SK-N-SH (cell line): ENCODE measurements around the gene VPS35L. TPM values are rescaled to one million over a fixed set of nuclear protein-coding genes. Genes with fewer than 3 reads are reported as not detected.

Experiments
- CTCF ChIA-PET: fragments of 300-600, 350-600 bp; formaldehyde crosslinking; extraction: SDS; loops from one replicate; lab custom pipeline; 2021; lab: Yijun Ruan, JAX
- POLR2A ChIA-PET: fragments of 350-600 bp; sonication (Branson Sonifier 250); formaldehyde crosslinking; extraction: SDS; loops from one replicate; lab custom pipeline; 2020; ENCODE audit warnings: antibody characterized with exemption, inconsistent platforms; lab: Yijun Ruan, JAX
- DNase-seq: peaks from one replicate; pipeline ENCODE4 v3.0.0; 2012
- H2AFZ ChIP-seq: fragments of 200-600 bp; sonication (generic); 2 replicates; pipeline ENCODE4 v1.8.1; 2016; ENCODE audit warnings: antibody characterized with exemption, mild to moderate bottlenecking, low read depth
- H3F3A ChIP-seq: fragments of 200-600 bp; sonication (generic); replicated peaks from 2 replicates; pipeline ENCODE3; 2016; ENCODE audit warnings: antibody characterized with exemption, mild to moderate bottlenecking; ENCODE audit not compliant: insufficient read depth
- H3K27ac ChIP-seq, 2 experiments: fragments of 200-500 bp in 1 of 2; fragments of 200-600 bp in 1 of 2; sonication (Bioruptor generic) in 1 of 2; sonication (generic), shearing (Covaris generic) in 1 of 2; 2 replicates each; pipeline versions ENCODE4 v1.5.1 to v1.6.1; 2014 to 2016; ENCODE audit warnings: low read depth in 2 of 2, inconsistent platforms in 1 of 2, low read length in 1 of 2, mild to moderate bottlenecking in 1 of 2, mixed read lengths in 1 of 2
- H3K27me3 ChIP-seq: fragments of 200-600 bp; sonication (generic), shearing (Covaris generic); 2 replicates; pipeline ENCODE4 v1.6.1; 2016; ENCODE audit warnings: mixed run types; ENCODE audit not compliant: insufficient read depth
- H3K36me3 ChIP-seq, 2 experiments: fragments of 200-500 bp in 1 of 2; fragments of 200-600 bp in 1 of 2; sonication (Bioruptor generic) in 1 of 2; sonication (generic) in 1 of 2; replicated peaks in 1 of 2; 2 replicates each; pipeline versions ENCODE3 to v1.5.1; 2014 to 2016; ENCODE audit warnings: low read length in 1 of 2, mild to moderate bottlenecking in 1 of 2; ENCODE audit not compliant: insufficient read depth in 2 of 2, control insufficient read depth in 1 of 2
- H3K4me1 ChIP-seq, 2 experiments: fragments of 200-500 bp in 1 of 2; fragments of 200-600 bp in 1 of 2; sonication (Bioruptor generic) in 1 of 2; sonication (generic), shearing (Covaris generic) in 1 of 2; 2 replicates each; pipeline versions ENCODE4 v1.5.1 to v1.6.1; 2014 to 2016; ENCODE audit warnings: low read depth in 1 of 2, low read length in 1 of 2, mixed run types in 1 of 2; ENCODE audit not compliant: insufficient read depth in 2 of 2, control insufficient read depth in 1 of 2
- H3K4me2 ChIP-seq: fragments of 200-600 bp; sonication (generic), shearing (Covaris generic); 2 replicates; pipeline ENCODE4 v1.6.1; 2017; ENCODE audit warnings: mixed run types
- H3K4me3 ChIP-seq, 2 experiments: fragments of 200-500 bp in 1 of 2; fragments of 200-600 bp in 1 of 2; sonication (Bioruptor generic) in 1 of 2; sonication (generic), shearing (Covaris generic) in 1 of 2; 2 replicates each; pipeline versions ENCODE4 v1.5.1 to v1.8.1; 2014 to 2016; ENCODE audit warnings: low read depth in 2 of 2, inconsistent platforms in 1 of 2, low read length in 1 of 2, mild to moderate bottlenecking in 1 of 2, mixed read lengths in 1 of 2, moderate library complexity in 1 of 2
- H3K79me2 ChIP-seq: fragments of 200-600 bp; sonication (generic); 2 replicates; pipeline ENCODE4 v1.8.1; 2017; ENCODE audit warnings: mild to moderate bottlenecking; ENCODE audit not compliant: insufficient read depth
- H3K9ac ChIP-seq: fragments of 200-600 bp; sonication (generic); 2 replicates; pipeline ENCODE4 v1.6.1; 2017; ENCODE audit warnings: mixed run types
- H3K9me2 ChIP-seq: fragments of 200-600 bp; sonication (generic); 2 replicates; pipeline ENCODE4 v1.6.1; 2017; ENCODE audit warnings: mixed run types
- H3K9me3 ChIP-seq: fragments of 200-600 bp; sonication (generic); 2 replicates; pipeline ENCODE4 v1.6.1; 2017; ENCODE audit warnings: mixed run types, mild to moderate bottlenecking, moderate library complexity
- H4K20me1 ChIP-seq: fragments of 200-600 bp; sonication (generic); 2 replicates; pipeline ENCODE4 v1.6.1; 2017; ENCODE audit warnings: mild to moderate bottlenecking, mixed run types; ENCODE audit not compliant: insufficient read depth
- EP300 ChIP-seq, 2 experiments: IDR thresholded peaks; 2 replicates each; pipeline versions ENCODE4 v1.4.0 to v1.6.1; 2012; ENCODE audit warnings: borderline replicate concordance in 1 of 2, low read depth in 1 of 2, low read length in 1 of 2
- FOXJ3 ChIP-seq: sonication (generic); formaldehyde crosslinking; IDR thresholded peaks from 2 replicates; pipeline ENCODE4 v1.5.1; 2020; ENCODE audit warnings: mild to moderate bottlenecking, missing genetic modification reagents
- FOXM1 ChIP-seq: IDR thresholded peaks from 2 replicates; pipeline ENCODE4 v1.4.0; 2012; ENCODE audit warnings: low read depth, mild to moderate bottlenecking
- GABPA ChIP-seq: IDR thresholded peaks from 2 replicates; pipeline ENCODE4 v1.4.0; 2012; ENCODE audit warnings: low read depth, mild to moderate bottlenecking
- MXI1 ChIP-seq: IDR thresholded peaks from 2 replicates; pipeline ENCODE4 v1.6.1; 2012; ENCODE audit warnings: mild to moderate bottlenecking, low read depth, low read length, improper control_type of control experiment
- RAD21 ChIP-seq: IDR thresholded peaks from 2 replicates; pipeline ENCODE4 v1.6.1; 2012; ENCODE audit warnings: mild to moderate bottlenecking, low read length
- RCOR1 ChIP-seq: fragments of 150-350 bp; IDR thresholded peaks from 2 replicates; pipeline ENCODE4 v1.6.1; 2017; ENCODE audit warnings: antibody characterized with exemption, low read length
- RXRA ChIP-seq: IDR thresholded peaks from 2 replicates; pipeline ENCODE4 v1.4.0; 2012; ENCODE audit warnings: low read depth, mild to moderate bottlenecking, borderline replicate concordance
- SIN3A ChIP-seq: IDR thresholded peaks from 2 replicates; pipeline ENCODE4 v1.6.1; 2012; ENCODE audit warnings: low read depth, mild to moderate bottlenecking, low read length, moderate library complexity, borderline replicate concordance
- SMC3 ChIP-seq: IDR thresholded peaks from 2 replicates; pipeline ENCODE4 v1.6.1; 2012; ENCODE audit warnings: low read depth, low read length, improper control_type of control experiment
- TAF1 ChIP-seq: IDR thresholded peaks from 2 replicates; pipeline ENCODE4 v1.6.1; 2012; ENCODE audit warnings: low read depth, mild to moderate bottlenecking, low read length, moderate library complexity, borderline replicate concordance
- TCF12 ChIP-seq: IDR thresholded peaks from 2 replicates; pipeline ENCODE4 v1.4.0; 2012
- TEAD4 ChIP-seq: IDR thresholded peaks from 2 replicates; pipeline ENCODE4 v1.4.0; 2012; ENCODE audit warnings: mild to moderate bottlenecking, borderline replicate concordance; ENCODE audit not compliant: insufficient read depth
- WGBS: methylation state at CpG from one replicate; pipeline ENCODE4 v1.1.6; 2017; ENCODE audit warnings: low lambda C conversion rate; 5-methylcytosine and 5-hydroxymethylcytosine counted together
- polyA plus RNA-seq, 3 experiments: library from polyadenylated mRNA; depleted of rRNA; stranded (reverse); fragments of >200 nt; gene quantifications; 2 replicates each; pipeline ENCODE4 v1.2.3, GENCODE V29; 2012
- TF ChIP-seq, protein P1 (sequence below): IDR thresholded peaks from 2 replicates; pipeline ENCODE4 v1.4.0; 2012; ENCODE audit warnings: low read depth, borderline replicate concordance
- TF ChIP-seq, protein P2 (sequence below): fragments of 150-350 bp; IDR thresholded peaks from 2 replicates; pipeline ENCODE4 v1.6.1; 2017; ENCODE audit warnings: antibody characterized with exemption, low read length, low read depth, borderline replicate concordance
- TF ChIP-seq, protein P3 (sequence below): IDR thresholded peaks from 2 replicates; pipeline ENCODE4 v1.6.1; 2012; ENCODE audit warnings: mild to moderate bottlenecking, low read depth, low read length, moderate library complexity
- TF ChIP-seq, protein P4 (sequence below): IDR thresholded peaks from 2 replicates; pipeline ENCODE4 v1.4.0; 2012; ENCODE audit warnings: low read depth, borderline replicate concordance
- TF ChIP-seq, protein P5 (sequence below): IDR thresholded peaks from 2 replicates; pipeline ENCODE4 v1.4.0; 2012; ENCODE audit warnings: low read depth

The VPS35L gene
- polyA plus RNA-seq, 1 of the 3 experiments (the other 2 are of a cell fraction): 35.3 TPM

DNA sequence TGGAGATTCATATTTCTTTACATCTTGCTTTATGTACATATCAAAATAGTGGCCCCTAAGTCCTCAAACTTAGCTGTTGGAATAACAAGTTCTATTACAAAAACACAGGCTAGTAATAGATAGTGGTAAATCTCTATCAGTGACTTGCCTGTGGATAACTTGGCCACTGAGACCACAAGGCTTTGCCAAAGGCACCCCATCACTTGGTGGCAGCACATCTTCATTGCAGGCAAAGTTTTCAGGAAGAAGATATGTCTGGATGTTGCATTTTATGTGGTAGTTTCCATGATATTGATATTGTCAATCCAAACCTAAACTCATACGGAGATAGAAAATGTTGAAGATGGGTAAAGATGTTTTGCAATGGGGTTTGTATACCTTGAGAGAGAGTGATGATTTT, 104.1 kb downstream of the VPS35L start:
- Histone ChIP-seq H3K36me3 (peaks cover 18 to 19% of the 10 kb centered on the region in 2 experiments), H2AFZ (no peak overlapping the region), H3F3A (no peaks in the 10 kb centered on the region), H3K79me2 (no peaks in the 10 kb centered on the region), H3K4me2 (no peak overlapping the region), H3K9me2 (no peaks in the 10 kb centered on the region), H3K4me1 (peaks cover 0 to 4% of the 10 kb centered on the region in 2 experiments; a peak in 1 of 4 replicates), H3K27me3 (no peaks in the 10 kb centered on the region), H3K4me3 (no peak overlapping the region), H3K9ac (no peak overlapping the region), H3K27ac (no peak overlapping the region), H3K9me3 (no peaks in the 10 kb centered on the region), H4K20me1 (no peaks in the 10 kb centered on the region)
- ChIA-PET POLR2A (interaction anchor here (0.5 kb wide), 1 partner anchor 60 kb away, joined by 3 read pairs; no protein-coding TSS in a partner anchor), CTCF (interaction anchor here (1.2 kb wide), 2 partner anchors 17 to 98 kb away, joined by 3 to 4 read pairs; no protein-coding TSS in a partner anchor)
- no peak for DNase-seq
- TF ChIP-seq RCOR1 (no peak), FOXM1 (no peak), TCF12 (no peak), SIN3A (no peak), RAD21 (no peak), SMC3 (no peak), FOXJ3 (no peak), TAF1 (no peak), EP300 (IDR thresholded peaks at IDR 0.05; ENCODE audit: borderline replicate concordance in 1 of 2, low read depth in 1 of 2, low read length in 1 of 2) (no peak)
- TF ChIP-seq, protein P1, sequence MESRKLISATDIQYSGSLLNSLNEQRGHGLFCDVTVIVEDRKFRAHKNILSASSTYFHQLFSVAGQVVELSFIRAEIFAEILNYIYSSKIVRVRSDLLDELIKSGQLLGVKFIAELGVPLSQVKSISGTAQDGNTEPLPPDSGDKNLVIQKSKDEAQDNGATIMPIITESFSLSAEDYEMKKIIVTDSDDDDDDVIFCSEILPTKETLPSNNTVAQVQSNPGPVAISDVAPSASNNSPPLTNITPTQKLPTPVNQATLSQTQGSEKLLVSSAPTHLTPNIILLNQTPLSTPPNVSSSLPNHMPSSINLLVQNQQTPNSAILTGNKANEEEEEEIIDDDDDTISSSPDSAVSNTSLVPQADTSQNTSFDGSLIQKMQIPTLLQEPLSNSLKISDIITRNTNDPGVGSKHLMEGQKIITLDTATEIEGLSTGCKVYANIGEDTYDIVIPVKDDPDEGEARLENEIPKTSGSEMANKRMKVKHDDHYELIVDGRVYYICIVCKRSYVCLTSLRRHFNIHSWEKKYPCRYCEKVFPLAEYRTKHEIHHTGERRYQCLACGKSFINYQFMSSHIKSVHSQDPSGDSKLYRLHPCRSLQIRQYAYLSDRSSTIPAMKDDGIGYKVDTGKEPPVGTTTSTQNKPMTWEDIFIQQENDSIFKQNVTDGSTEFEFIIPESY: no peak
- TF ChIP-seq, protein P2, sequence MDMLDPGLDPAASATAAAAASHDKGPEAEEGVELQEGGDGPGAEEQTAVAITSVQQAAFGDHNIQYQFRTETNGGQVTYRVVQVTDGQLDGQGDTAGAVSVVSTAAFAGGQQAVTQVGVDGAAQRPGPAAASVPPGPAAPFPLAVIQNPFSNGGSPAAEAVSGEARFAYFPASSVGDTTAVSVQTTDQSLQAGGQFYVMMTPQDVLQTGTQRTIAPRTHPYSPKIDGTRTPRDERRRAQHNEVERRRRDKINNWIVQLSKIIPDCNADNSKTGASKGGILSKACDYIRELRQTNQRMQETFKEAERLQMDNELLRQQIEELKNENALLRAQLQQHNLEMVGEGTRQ: no peak
- WGBS: 95% methylated on average over 1 of the region's 1 CpG

DNA sequence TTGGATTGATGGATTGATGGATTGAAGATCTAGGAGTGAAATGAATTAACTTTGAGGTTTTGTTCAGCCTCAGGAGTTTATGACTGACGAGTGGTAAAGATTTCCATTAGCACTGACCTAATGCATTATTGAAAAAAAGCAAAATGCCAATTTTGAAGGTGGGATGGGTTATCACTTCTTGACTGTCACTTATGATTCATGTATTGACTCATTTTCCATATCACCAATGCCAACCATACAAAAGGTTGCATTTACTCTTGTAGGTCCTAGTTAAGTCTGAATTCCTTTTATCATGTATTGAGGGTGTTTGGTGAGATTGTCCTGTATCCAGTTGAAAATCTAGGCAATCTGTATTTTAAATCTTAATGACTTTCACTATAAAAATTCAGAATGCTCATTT, 104.9 kb downstream of the VPS35L start:
- no peak for DNase-seq
- Histone ChIP-seq H3K27me3 (no peaks in the 10 kb centered on the region), H3F3A (no peaks in the 10 kb centered on the region), H2AFZ (no peak overlapping the region), H3K9ac (no peak overlapping the region), H3K9me2 (no peaks in the 10 kb centered on the region), H3K4me2 (no peak overlapping the region)
- TF ChIP-seq MXI1: no peak
- TF ChIP-seq GABPA: no peak
- no peak for TF ChIP-seq RXRA
- TF ChIP-seq RAD21: no peak
- TF ChIP-seq, protein P3, sequence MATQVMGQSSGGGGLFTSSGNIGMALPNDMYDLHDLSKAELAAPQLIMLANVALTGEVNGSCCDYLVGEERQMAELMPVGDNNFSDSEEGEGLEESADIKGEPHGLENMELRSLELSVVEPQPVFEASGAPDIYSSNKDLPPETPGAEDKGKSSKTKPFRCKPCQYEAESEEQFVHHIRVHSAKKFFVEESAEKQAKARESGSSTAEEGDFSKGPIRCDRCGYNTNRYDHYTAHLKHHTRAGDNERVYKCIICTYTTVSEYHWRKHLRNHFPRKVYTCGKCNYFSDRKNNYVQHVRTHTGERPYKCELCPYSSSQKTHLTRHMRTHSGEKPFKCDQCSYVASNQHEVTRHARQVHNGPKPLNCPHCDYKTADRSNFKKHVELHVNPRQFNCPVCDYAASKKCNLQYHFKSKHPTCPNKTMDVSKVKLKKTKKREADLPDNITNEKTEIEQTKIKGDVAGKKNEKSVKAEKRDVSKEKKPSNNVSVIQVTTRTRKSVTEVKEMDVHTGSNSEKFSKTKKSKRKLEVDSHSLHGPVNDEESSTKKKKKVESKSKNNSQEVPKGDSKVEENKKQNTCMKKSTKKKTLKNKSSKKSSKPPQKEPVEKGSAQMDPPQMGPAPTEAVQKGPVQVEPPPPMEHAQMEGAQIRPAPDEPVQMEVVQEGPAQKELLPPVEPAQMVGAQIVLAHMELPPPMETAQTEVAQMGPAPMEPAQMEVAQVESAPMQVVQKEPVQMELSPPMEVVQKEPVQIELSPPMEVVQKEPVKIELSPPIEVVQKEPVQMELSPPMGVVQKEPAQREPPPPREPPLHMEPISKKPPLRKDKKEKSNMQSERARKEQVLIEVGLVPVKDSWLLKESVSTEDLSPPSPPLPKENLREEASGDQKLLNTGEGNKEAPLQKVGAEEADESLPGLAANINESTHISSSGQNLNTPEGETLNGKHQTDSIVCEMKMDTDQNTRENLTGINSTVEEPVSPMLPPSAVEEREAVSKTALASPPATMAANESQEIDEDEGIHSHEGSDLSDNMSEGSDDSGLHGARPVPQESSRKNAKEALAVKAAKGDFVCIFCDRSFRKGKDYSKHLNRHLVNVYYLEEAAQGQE: no peak
- no peak for TF ChIP-seq TEAD4
- TF ChIP-seq, protein P4, sequence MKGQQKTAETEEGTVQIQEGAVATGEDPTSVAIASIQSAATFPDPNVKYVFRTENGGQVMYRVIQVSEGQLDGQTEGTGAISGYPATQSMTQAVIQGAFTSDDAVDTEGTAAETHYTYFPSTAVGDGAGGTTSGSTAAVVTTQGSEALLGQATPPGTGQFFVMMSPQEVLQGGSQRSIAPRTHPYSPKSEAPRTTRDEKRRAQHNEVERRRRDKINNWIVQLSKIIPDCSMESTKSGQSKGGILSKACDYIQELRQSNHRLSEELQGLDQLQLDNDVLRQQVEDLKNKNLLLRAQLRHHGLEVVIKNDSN: no peak
- TF ChIP-seq, protein P5, sequence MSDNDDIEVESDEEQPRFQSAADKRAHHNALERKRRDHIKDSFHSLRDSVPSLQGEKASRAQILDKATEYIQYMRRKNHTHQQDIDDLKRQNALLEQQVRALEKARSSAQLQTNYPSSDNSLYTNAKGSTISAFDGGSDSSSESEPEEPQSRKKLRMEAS: no peak
- TF ChIP-seq, all 33 proteins: peak for 0
- Histone ChIP-seq H3K9me3 (no peaks in the 10 kb centered on the region), H3K79me2 (no peaks in the 10 kb centered on the region), H3K27ac (no peak overlapping the region), H3K4me3 (no peak overlapping the region), H3K4me1 (peaks cover 0 to 1% of the 10 kb centered on the region in 2 experiments; a peak in 1 of 4 replicates), H3K36me3 (peaks cover 13 to 16% of the 10 kb centered on the region in 2 experiments), H4K20me1 (no peaks in the 10 kb centered on the region)
- WGBS: 87% methylated on average over 1 of the region's 1 CpG
- POLR2A ChIA-PET: no interaction called here
- CTCF ChIA-PET: no interaction called here
